PFSK-1 (cell line): ENCODE data around the gene SEMA3C.

Source experiments
- FOXP2 ChIP-seq: optimal IDR thresholded peaks from 2 replicates; pipeline ENCODE3; 2011; ENCODE audit warnings: borderline replicate concordance, control low read depth, inconsistent platforms; ENCODE audit not compliant: insufficient read depth; ENCODE audit errors: extremely low read length, extremely low read depth
- POLR2AphosphoS5 ChIP-seq: IDR thresholded peaks from 2 replicates; pipeline ENCODE4 v1.6.1; 2012; ENCODE audit warnings: low read depth, mild to moderate bottlenecking, control low read depth, low read length, moderate library complexity
- REST ChIP-seq, 2 experiments: IDR thresholded peaks; 2 replicates each; pipeline versions ENCODE4 v1.6.1 to v1.8.0; 2011 to 2012; ENCODE audit warnings: low read depth in 2 of 2, low read length in 2 of 2, control low read depth in 1 of 2, inconsistent platforms in 1 of 2, mild to moderate bottlenecking in 1 of 2, moderate library complexity in 1 of 2; ENCODE audit not compliant: insufficient read depth in 1 of 2
- SIN3A ChIP-seq: IDR thresholded peaks from 2 replicates; pipeline ENCODE4 v1.6.1; 2012; ENCODE audit warnings: mild to moderate bottlenecking, low read length, moderate library complexity, borderline replicate concordance; ENCODE audit not compliant: insufficient read depth
- TAF1 ChIP-seq: IDR thresholded peaks from 2 replicates; pipeline ENCODE4 v1.6.1; 2012; ENCODE audit warnings: low read length, control low read depth, borderline replicate concordance; ENCODE audit not compliant: insufficient read depth

The SEMA3C gene

GRCh38 chr7:80859272-80859970 lies 59.4 kb downstream of the SEMA3C start:
- no peak for TF ChIP-seq FOXP2
- no peak for TF ChIP-seq TAF1
- no peak for TF ChIP-seq REST (IDR thresholded peaks at IDR 0.05; ENCODE audit: insufficient read depth in 1 of 2, low read depth in 2 of 2, low read length in 2 of 2)
- no peak for TF ChIP-seq SIN3A

GRCh38 chr7:80858141-80858903 lies 60.5 kb downstream of the SEMA3C start:
- no peak for TF ChIP-seq FOXP2
- TF ChIP-seq REST (IDR thresholded peaks at IDR 0.05; ENCODE audit: insufficient read depth in 1 of 2, low read depth in 2 of 2, low read length in 2 of 2): no peak
- no peak for TF ChIP-seq TAF1
- no peak for TF ChIP-seq SIN3A
- no peak for TF ChIP-seq POLR2AphosphoS5

- TF ChIP-seq POLR2AphosphoS5 (no peak), REST (IDR thresholded peaks at IDR 0.05; ENCODE audit: insufficient read depth in 1 of 2, low read depth in 2 of 2, low read length in 2 of 2) (no peak), SIN3A (no peak), TAF1 (no peak), FOXP2 (no peak)
Measured at GRCh38 chr7:80856769-80857168, 62.1 kb downstream of the SEMA3C start.

GRCh38 chr7:80851896-80852476 lies 66.9 kb downstream of the SEMA3C start:
- TF ChIP-seq REST (IDR thresholded peaks at IDR 0.05; ENCODE audit: insufficient read depth in 1 of 2, low read depth in 2 of 2, low read length in 2 of 2) (no peak), POLR2AphosphoS5 (no peak), TAF1 (no peak), FOXP2 (no peak), SIN3A (no peak)
